NCI-H1417 (cell line): ENCODE data around the gene RAB3B.
"Not testable (repeated sequence)": the region's sequence is repeated elsewhere in the genome, so short reads cannot be mapped to it uniquely, and the experiment has no call there.

ENCODE experiments used
- DNase-seq, 3 experiments: peaks; one replicate each; lab custom pipeline; 2025; lab: John Stamatoyannopoulos, UW

RAB3B gene, protein sequence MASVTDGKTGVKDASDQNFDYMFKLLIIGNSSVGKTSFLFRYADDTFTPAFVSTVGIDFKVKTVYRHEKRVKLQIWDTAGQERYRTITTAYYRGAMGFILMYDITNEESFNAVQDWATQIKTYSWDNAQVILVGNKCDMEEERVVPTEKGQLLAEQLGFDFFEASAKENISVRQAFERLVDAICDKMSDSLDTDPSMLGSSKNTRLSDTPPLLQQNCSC

DNA sequence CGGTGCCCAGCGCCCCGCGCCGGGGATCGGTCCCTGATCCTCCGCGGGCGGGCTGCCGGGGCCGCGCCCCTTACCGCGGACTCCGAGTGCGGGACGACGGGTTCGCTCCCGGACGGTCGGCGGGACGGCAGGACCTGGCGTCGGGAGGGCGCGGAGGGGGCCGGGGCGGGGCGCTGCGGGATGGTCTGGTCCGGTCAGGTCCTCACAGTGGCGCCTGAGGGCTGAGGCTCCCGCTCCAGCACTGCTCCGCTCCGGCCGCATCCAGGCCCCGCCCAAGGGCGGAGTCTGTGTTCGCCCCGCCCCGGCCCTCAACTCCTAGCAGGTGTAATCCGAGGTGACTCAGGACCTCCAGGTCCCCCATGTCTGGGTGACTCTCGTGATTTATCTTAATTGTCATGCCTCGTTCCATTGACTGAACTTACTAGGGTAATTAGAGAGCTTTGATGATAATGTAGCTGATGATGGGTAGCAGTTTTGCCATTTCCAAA, at the start of gene RAB3B:
TSS of gene RAB3B (minus strand) at position 223 of the 488 bp plus-strand sequence. CDS start 13,583 bp downstream, outside the sequence.
- peak; percentile 83 to 96 (median 89) for DNase-seq

DNA sequence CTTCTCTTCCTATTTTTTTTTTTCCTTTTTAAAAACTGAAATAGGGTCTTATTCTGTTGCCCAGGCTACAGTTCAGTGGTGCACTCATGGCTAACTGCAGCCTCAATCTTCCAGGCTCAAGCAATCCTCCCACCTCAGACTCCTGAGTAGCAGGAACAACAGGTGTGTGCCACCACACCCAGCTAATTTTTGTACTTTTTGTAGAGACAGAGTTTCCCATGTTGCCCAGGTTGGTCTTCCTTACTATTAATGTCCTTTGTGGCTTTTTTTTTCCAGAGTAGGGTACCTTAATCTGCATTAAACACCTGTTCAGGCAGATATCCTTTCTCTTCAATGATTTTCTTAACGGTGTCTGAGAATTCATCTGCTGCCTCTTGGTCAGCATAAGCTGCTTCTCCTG, 47.4 kb upstream of the RAB3B start:
- no peak for DNase-seq

GRCh38 chr1:52037402-52037814, 46.9 kb upstream of the RAB3B start:
- no peak for DNase-seq

- DNase-seq: no peak
Measured at GRCh38 chr1:52034050-52034384, 43.5 kb upstream of the RAB3B start.

DNA sequence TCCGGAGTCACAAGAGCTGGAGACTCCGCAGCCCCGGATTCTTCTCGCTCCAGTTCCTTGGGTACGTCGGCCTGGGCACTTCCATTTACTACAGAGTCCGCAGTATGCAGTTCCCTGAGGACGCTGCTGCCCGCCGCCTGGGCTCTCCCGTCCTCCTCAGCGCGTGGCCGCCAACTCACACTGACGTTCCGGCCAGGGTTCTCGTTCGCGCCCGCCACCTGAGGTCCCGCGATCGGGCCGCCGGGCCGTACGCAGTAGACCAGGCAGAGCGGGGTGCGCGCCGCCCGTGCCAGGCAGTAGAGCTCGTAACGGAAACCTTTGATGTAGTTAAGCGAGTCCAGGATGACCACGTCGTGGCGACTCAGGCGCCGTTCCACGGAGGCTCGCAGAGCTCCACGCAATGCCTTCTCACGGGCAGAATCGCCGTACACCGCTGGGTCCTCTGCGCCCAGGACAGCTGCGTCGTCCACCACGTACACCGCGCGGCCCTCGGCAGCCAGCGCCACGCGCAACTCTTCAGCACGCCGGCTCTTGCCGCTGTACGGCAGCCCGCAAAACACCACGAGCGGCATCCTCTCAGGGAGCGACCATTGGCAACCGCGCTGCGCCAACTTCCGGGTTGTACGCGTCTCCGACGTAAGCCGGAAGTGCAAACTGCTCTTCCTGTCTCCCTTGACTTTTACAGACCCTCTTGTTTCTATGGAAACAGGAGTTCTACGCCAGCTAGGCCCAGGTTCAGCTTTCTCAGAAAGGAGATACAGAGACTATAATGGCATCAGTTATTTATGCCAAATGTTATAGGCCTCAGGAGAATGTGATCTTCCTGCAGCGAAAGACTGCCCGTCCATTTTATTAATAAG, 42.9 kb upstream of the RAB3B start, which contains the start of gene KTI12:
TSS of gene KTI12 (minus strand) at position 621 of the 860 bp plus-strand sequence. CDS start at position 572, 49 bp downstream.
- DNase-seq: peak; percentile 87 to 96 (median 91)

- DNase-seq: peak; percentile 38 to 65 (median 64)
Measured at GRCh38 chr1:52032785-52033131, 42.3 kb upstream of the RAB3B start.

DNA sequence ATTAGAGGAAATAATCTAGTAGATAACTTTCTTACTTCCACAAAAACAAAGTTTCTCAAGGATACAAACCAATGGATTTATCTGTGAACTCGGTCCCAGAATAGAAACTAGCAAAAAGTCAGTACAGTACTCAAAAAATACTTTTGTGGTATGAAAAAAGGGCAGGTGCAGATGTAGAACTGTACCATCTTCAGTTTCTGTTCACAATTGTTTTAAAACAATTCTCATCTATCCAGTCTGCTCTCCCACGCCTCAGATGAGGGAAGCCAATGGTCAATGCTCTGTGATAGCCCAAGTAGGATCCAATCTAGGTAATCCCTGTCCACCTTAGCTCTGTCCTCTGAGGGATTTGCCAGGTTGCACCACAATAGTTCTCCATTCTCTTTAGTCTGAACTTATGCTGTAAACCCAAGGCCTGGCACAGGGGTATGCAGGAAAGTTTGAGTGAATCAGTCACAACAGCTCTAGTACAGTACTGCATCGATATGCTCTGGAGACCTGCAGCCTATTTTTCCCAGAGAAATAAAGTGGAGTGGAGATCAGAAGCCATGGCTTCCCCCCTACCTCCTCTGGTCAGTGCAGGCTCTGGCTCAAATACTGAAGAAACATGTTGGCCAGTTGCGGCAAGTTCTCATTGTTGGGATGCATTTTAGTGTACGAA, 41.8 kb upstream of the RAB3B start:
- DNase-seq: no peak

DNA sequence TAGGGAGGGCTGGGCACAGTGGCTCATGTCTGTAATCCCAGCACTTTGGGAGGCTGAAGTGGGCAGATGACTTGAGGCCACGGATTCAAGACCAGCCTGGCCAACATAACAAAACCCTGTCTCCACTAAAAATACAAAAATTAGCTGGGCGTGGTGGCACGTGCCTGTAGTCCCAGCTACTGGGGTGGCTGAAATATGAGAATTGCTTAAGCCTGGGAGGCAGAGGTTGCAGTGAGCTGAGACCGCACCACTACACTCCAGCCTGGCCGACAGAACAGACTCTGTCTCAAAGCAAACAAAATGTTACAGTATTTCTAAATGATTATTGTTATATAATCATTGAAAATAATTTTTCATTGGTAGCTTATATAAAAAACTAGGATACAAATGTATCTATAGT, 38.3 kb upstream of the RAB3B start:
- not testable (repeated sequence) for DNase-seq

DNA sequence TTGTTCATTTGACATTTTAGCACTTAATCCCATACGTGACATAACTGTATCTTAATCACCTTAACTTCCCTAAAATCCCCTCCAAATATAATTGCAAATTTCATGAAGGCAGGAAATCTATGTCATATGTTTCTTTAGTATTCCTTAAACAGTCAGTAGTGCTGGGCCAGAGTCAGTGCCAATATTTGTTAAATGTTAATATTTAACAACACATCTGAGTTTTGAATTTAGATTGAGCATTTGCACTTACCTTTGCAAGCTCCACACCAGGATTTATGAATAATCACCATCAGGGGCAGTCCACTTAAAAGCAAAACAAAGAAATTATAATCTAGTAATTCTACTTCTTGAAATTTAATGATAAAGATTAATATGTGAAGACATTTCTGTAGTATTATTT, 37.8 kb upstream of the RAB3B start:
- DNase-seq: no peak

GRCh38 chr1:52026278-52026677, 35.8 kb upstream of the RAB3B start:
- DNase-seq: no peak

- no peak for DNase-seq
Measured at GRCh38 chr1:52022133-52022532, 31.6 kb upstream of the RAB3B start.

DNA sequence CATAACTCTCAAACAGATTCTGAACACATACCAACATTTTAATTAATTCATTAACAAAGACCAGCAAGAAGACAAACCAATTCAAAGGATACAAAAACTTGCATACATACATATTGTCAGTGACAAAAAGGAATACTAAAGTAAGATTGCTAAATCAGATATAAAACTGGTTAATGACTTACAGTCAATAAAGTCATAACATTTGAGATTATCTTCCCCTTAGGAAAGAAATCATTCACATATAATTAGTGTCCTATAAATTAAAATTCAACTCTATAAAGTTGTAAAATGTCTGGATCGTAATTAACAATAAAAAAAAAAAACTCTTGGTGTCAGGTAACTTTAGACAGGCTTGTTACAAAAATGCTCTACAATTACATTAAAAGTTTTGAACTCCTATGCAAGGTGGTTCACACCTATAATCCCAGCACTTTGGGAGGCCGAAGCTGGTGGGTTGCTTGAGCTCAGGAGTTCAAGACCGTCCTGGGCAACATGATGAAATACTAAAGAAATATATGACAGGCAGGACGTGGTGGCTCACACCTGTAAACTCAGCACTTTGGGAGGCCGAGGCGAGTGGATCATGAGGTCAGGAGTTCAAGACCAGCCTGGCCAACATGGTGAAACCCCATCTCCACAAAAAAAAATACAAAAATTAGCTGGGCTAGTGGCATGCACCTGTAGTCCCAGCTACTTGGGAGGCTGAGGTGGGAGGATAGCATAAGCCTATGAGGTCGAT, 17.7 kb upstream of the RAB3B start:
- DNase-seq: no peak

- DNase-seq: no peak
Measured at GRCh38 chr1:52007215-52008002, 16.9 kb upstream of the RAB3B start.

GRCh38 chr1:52006081-52006553, 15.6 kb upstream of the RAB3B start:
- peak in 1 of 3 experiments; percentile 19 for DNase-seq

DNA sequence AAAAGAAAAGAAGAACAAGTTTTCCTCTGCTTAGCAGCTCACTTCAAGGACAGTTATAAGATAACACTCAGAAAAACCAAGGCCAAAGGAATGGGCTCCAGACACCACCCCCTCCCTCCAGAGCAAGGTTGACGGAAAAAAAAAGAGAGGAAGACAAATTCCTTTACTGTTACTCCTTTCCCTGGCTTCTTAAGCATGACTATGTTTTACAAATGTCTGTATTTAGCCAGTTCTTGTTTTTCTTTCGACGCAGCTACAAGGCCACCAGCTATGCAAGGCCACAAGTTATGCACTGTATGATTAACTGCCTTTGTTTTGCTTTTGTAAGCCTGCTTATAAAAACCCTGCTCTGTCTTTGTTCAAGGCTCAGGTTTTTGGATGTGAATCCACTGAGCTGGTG, 15.0 kb upstream of the RAB3B start:
- not testable (repeated sequence) for DNase-seq

DNA sequence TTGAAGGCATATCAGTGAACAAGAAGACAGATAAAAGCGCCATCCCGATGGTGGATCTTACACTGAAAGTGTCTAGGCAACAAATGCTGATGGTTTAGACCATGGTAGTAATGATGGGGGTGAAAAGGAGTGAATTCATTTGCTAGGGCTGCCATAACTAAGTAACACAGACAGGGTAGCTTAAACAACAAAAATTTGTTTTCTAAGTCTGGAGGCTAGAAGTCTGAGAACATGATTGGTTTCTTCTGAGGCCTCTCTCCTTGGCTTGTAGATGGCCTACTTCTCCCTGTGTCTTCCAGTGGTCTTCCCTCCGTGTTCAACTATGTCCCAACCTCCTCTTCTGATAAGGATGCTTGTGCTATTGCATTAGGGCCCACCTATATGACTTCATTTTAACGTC, 13.4 kb upstream of the RAB3B start:
- DNase-seq: no peak

- DNase-seq: peak; percentile 68 to 94 (median 93)
Measured at GRCh38 chr1:52002038-52002917, 11.8 kb upstream of the RAB3B start.

- no peak for DNase-seq
Measured at GRCh38 chr1:51998701-51999100, 8.2 kb upstream of the RAB3B start.

GRCh38 chr1:51997974-51998382, 7.5 kb upstream of the RAB3B start:
- peak in 1 of 3 experiments; percentile 27 for DNase-seq
